ENCODE data around the gene OTOG.
A peak's percentile ranks its signal among the peaks of the same experiment; 100 is the strongest.

The OTOG gene

GRCh38 chr11:17518366-17518765, 28.7 kb upstream of the OTOG start:
- no peak for DNase-seq

GRCh38 chr11:17519061-17519885, 27.8 kb upstream of the OTOG start:
- no peak for DNase-seq

- DNase-seq, result no peak
Observed at GRCh38 chr11:17521106-17521900, 25.8 kb upstream of the OTOG start.

GRCh38 chr11:17522655-17523054, 24.4 kb upstream of the OTOG start:
- no peak for DNase-seq

- DNase-seq, result no peak
Observed at GRCh38 chr11:17524221-17524620, 22.8 kb upstream of the OTOG start.

DNA sequence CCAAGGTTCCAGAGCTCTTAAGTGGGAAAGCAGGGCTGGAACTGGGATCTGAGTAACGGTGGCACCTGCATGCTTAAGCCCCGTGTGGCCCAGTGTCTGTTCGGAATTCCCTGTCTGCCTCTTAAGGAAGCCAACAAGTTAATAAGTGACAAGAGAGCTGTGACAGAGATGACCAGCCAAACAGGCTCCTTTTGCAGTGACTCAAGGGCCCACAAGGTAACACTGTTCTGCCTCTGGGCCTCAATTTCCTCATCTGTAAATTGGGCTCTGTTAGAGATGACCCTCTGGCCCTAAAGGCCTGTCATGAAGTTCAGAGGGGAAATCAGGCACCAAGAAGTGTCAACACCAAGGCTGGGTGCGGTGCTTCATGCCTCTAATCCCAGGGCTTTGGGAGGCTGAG, 21.5 kb upstream of the OTOG start:
- no peak for DNase-seq

DNA sequence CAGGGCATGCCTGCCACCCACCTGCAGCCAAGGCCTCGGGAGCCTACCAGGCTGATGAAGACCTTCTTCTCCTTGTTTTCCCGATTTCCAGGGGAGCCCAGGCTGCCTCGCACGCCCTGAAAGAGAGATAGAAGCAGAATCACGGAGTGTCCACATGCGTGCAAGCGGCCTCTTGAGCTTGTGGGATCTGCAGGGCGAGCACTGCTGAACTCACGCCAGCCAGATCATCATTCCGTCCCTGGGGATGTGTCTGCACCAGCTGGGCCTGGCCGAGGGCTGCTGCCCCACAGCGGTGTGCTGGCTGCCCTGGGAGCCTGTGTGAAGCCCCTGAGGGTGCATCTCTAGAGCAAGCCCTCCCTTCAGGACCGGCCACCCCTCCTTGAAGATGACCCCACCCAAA, 20.7 kb upstream of the OTOG start:
- no peak for DNase-seq

DNA sequence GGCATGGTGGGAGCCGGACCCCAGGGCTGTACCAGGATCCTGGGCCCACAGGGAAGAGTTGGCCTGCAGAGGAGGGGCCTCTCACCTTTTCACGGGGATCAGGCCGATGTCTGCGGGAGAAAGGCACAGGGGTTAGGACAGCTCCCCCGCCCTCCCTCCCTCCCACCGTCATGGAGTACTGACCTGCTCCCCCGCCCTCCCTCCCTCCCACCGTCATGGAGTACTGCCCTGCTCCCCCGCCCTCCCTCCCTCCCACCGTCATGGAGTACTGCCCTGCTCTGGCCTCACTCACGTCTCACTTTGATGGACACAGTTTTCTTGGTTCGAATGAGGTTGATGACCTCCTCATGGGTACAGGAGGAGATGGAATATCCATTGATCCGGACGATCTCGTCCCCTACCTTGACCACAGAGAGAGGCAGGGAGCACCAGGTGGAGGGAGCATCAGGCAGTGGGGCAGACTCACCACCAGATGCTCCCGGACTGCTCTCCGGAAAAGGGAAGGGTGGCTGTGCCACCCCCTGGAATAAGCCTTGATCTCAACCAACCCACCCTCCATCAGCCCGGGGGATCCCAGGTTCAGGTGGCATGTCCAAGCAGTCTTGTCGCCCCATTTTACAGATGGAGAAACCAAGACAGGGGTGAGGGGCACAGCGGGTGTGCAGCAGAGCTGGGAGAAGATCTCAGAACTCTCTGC, 20.0 kb upstream of the OTOG start:
- DNase-seq, result no peak

DNA sequence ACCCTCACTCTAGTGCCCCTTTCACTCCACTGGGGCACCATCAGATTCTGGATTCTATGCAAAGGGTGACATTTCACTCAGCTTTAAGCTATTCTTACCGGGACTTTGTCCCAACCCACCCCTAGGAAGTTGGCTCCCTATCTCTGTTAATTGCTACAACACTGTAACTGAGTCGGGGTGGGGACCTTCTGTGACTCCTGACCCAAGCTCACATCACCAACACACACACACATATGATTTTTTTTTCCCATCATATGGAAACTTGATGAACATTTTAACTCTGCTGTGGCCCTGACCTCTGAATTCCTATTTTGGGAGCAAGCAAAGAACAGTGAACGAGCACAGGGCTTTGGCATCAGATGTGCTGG, 19.4 kb upstream of the OTOG start:
- DNase-seq, result no peak

GRCh38 chr11:17528181-17528691, 18.8 kb upstream of the OTOG start:
- DNase-seq, result peak; percentile 72

GRCh38 chr11:17528906-17529843, 17.9 kb upstream of the OTOG start:
- no peak for DNase-seq

DNA sequence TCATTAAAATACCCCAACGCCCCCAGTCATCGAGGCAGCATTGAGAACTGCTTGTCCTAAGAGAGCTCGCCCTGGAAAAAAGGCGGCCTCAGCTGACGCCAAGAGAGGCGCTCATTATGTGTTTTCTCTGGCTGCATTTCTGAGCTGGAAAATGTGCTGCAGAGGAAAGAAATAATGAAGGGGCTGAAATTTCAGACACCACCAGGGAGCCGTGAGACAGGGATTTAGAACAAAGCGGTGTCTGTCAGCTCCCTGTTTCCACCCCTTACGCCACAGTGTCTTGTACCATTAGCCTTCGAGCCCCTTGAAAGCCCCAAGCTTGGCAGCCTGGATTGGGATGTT, 17.2 kb upstream of the OTOG start:
- DNase-seq, result no peak

- DNase-seq, result no peak
Observed at GRCh38 chr11:17531071-17531600, 15.9 kb upstream of the OTOG start.

GRCh38 chr11:17531636-17532113, 15.4 kb upstream of the OTOG start:
- DNase-seq, result no peak

GRCh38 chr11:17532784-17533183, 14.3 kb upstream of the OTOG start:
- no peak for DNase-seq

- DNase-seq, result no peak
Observed at GRCh38 chr11:17533341-17533740, 13.7 kb upstream of the OTOG start.

GRCh38 chr11:17533778-17534415, 13.2 kb upstream of the OTOG start:
- DNase-seq, result no peak

DNA sequence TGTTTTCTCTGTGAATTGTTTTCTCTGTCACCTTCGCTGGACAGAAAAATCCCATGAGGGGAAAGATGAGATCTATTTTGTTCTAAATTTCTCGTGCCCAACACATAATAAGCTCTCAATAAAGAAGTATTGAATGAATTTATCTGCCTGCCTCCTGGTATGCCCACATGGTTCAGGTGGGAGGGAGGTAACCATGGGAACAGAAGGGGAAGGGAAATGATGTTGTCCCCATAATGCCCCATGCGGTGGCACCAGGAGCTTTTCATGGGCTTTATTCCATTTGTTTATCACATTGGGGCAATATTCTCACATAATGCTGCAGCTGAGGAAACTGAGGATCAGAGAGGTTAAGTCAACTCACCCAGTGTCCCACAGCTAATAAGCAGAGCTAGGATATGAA, 11.6 kb upstream of the OTOG start:
- DNase-seq, result no peak

GRCh38 chr11:17537261-17537660, 9.8 kb upstream of the OTOG start:
- DNase-seq, result no peak

DNA sequence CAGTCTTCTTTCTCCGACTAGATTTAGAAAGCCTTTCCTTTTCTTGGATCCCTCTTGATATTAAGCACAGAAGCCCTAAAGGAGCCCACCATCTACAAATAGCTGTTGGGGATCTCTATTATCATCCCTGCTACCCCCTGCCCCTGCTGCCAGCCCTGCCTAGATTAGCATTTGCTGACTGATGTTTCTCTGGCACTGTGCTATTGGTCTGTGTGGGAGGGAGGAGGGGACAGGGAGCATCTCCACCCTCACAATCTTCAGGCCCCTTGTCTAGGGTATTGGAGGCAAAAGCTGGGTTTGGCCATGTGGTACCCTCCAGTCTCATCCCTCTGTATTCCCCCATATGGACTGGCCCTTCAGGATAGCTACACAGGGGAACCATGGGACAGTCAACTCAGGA, 9.0 kb upstream of the OTOG start:
- no peak for DNase-seq

DNA sequence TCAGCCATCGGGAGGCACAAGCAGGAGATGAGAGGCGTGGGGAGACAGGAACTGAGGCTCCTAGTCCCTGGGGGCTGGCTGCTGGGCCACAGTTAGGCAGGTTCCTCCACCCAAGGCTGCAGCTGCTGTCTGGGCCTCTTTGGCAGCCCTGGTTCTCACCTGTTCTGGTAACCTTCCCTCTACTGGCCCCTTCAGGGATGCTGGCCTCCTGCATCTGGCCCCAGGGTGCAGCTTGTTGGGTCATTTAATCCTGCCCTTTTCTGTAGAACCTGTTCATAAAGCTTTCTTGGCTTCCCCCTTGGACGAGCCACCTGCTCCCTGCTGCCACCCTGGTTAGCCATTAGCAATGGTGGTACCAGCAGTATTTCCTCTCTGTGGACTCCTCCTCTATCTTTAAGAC, 8.3 kb upstream of the OTOG start:
- DNase-seq, result no peak

GRCh38 chr11:17540807-17541206, 6.3 kb upstream of the OTOG start:
- DNase-seq, result no peak
